Neural cell (in vitro differentiated cells): ENCODE data around the gene UBR2. TPM values are rescaled to one million over a fixed set of nuclear protein-coding genes. Genes with fewer than 3 reads are reported as not detected.
"Not testable (repeated sequence)": the region's sequence is repeated elsewhere in the genome, so short reads cannot be mapped to it uniquely, and the experiment has no call there.

Experiments used
- H2AFZ ChIP-seq: fragments of 200-600, 300-800 bp; sonication (generic), shearing (Covaris generic); 2 replicates; pipeline ENCODE4 v1.6.0; 2014; ENCODE audit warnings: low read depth, mild to moderate bottlenecking, antibody characterized with exemption, low read length, moderate library complexity
- H3F3A ChIP-seq: fragments of 200-600 bp; shearing (Covaris generic); 2 replicates; pipeline ENCODE4 v1.6.1; 2016; ENCODE audit warnings: mild to moderate bottlenecking, moderate library complexity, mixed read lengths, antibody characterized with exemption, low read length; ENCODE audit not compliant: insufficient read depth, poor library complexity, severe bottlenecking
- H3K27ac ChIP-seq: fragments of 200-600, 300-800 bp; sonication (generic), shearing (Covaris generic); 2 replicates; pipeline ENCODE4 v1.5.1; 2014; ENCODE audit warnings: mild to moderate bottlenecking, low read length, moderate library complexity
- H3K27me3 ChIP-seq: fragments of 300-800, 200-600 bp; sonication (generic), shearing (Covaris generic); 2 replicates; pipeline ENCODE4 v1.6.0; 2014; ENCODE audit warnings: mild to moderate bottlenecking, low read depth, low read length, moderate library complexity; ENCODE audit not compliant: insufficient read depth
- H3K36me3 ChIP-seq: fragments of 300-800, 200-600 bp; sonication (generic), shearing (Covaris generic); 2 replicates; pipeline ENCODE4 v1.5.1; 2014; ENCODE audit warnings: mild to moderate bottlenecking, antibody characterized with exemption, low read length, moderate library complexity; ENCODE audit not compliant: insufficient read depth
- H3K4me2 ChIP-seq: fragments of 300-800, 200-600 bp; sonication (generic), shearing (Covaris generic); 2 replicates; pipeline ENCODE4 v1.6.0; 2014; ENCODE audit warnings: mild to moderate bottlenecking, low read length
- H3K4me3 ChIP-seq: fragments of 300-800, 200-600 bp; sonication (generic), shearing (Covaris generic); 2 replicates; pipeline ENCODE4 v1.5.1; 2014; ENCODE audit warnings: mild to moderate bottlenecking, low read length, moderate library complexity
- H3K79me2 ChIP-seq: fragments of 200-600 bp; shearing (Covaris generic); replicated peaks from 2 replicates; pipeline ENCODE4 v1.6.0; 2014; ENCODE audit warnings: mild to moderate bottlenecking, low read length, moderate library complexity; ENCODE audit not compliant: insufficient read depth
- H3K9ac ChIP-seq: fragments of 300-800, 200-600 bp; sonication (generic), shearing (Covaris generic); 2 replicates; pipeline ENCODE4 v1.6.1; 2016; ENCODE audit warnings: mild to moderate bottlenecking, low read length, mixed read lengths
- H3K9me2 ChIP-seq: fragments of 200-600 bp; shearing (Covaris generic); 2 replicates; pipeline ENCODE4 v1.6.1; 2016; ENCODE audit warnings: mild to moderate bottlenecking, low read length, mixed read lengths; ENCODE audit not compliant: insufficient read depth
- H3K9me3 ChIP-seq: fragments of 200-600, 300-800 bp; sonication (generic), shearing (Covaris generic); 2 replicates; pipeline ENCODE4 v1.6.1; 2016; ENCODE audit warnings: mild to moderate bottlenecking, mixed run types, low read length, moderate library complexity, mixed read lengths
- H4K20me1 ChIP-seq: fragments of 200-600 bp; shearing (Covaris generic); 2 replicates; pipeline ENCODE4 v1.6.1; 2016; ENCODE audit warnings: mild to moderate bottlenecking, mixed run types; ENCODE audit not compliant: insufficient read depth
- CTCF ChIP-seq: fragments of 450-650 bp; IDR thresholded peaks from 2 replicates; pipeline ENCODE4 v1.5.1; 2014; ENCODE audit warnings: antibody characterized with exemption, mild to moderate bottlenecking, moderate library complexity; ENCODE audit not compliant: poor library complexity, severe bottlenecking
- EP300 ChIP-seq: fragments of 450-650 bp; conservative IDR thresholded peaks from 2 replicates; pipeline ENCODE4 v1.6.1; 2014; ENCODE audit warnings: antibody characterized with exemption, mild to moderate bottlenecking, moderate library complexity; ENCODE audit not compliant: poor library complexity, severe bottlenecking
- EZH2 ChIP-seq: fragments of 200-600, 300-800 bp; shearing (Covaris generic), sonication (generic); IDR thresholded peaks from 2 replicates; pipeline ENCODE4 v1.6.1; 2014; ENCODE audit warnings: antibody characterized with exemption, low read length, borderline replicate concordance, mild to moderate bottlenecking; ENCODE audit not compliant: insufficient read depth, poor library complexity, severe bottlenecking
- MXI1 ChIP-seq: fragments of 450-650 bp; conservative IDR thresholded peaks from 2 replicates; pipeline ENCODE4 v1.6.1; 2014; ENCODE audit warnings: antibody characterized with exemption, mild to moderate bottlenecking; ENCODE audit not compliant: poor library complexity, severe bottlenecking
- POLR2AphosphoS5 ChIP-seq: IDR thresholded peaks from 2 replicates; pipeline ENCODE4 v1.6.1; 2012
- RAD21 ChIP-seq: fragments of 450-650 bp; conservative IDR thresholded peaks from 2 replicates; pipeline ENCODE4 v1.6.1; 2014; ENCODE audit warnings: antibody characterized with exemption, mild to moderate bottlenecking, moderate library complexity
- REST ChIP-seq: IDR thresholded peaks from 2 replicates; pipeline ENCODE4 v1.6.1; 2012; ENCODE audit warnings: borderline replicate concordance
- SMC3 ChIP-seq: fragments of 450-650 bp; conservative IDR thresholded peaks from 2 replicates; pipeline ENCODE4 v1.6.1; 2014; ENCODE audit warnings: antibody characterized with exemption, mild to moderate bottlenecking, moderate library complexity; ENCODE audit not compliant: poor library complexity
- TAF1 ChIP-seq: IDR thresholded peaks from 2 replicates; pipeline ENCODE4 v1.6.1; 2012; ENCODE audit warnings: low read depth
- polyA plus RNA-seq: library from polyadenylated mRNA; depleted of rRNA; stranded (reverse); fragments of >200 nt; gene quantifications from 2 replicates; pipeline ENCODE4 v1.2.3, GENCODE V29; 2014

Gene UBR2
- polyA plus RNA-seq, 1 donor from 2014 or later, result 24.4 TPM

GRCh38 chr6:42599558-42599957 lies 35.7 kb downstream of the UBR2 start:
- Histone ChIP-seq H3F3A (no peaks in the 10 kb centered on the region), H3K27ac (no peak overlapping the region), H3K27me3 (no peaks in the 10 kb centered on the region), H3K9me2 (no peaks in the 10 kb centered on the region), H3K4me2 (no peak overlapping the region), H3K79me2 (peaks cover 5% of the 10 kb centered on the region), H3K9ac (no peak overlapping the region), H3K4me3 (no peak overlapping the region), H4K20me1 (no peaks in the 10 kb centered on the region), H3K36me3 (peaks cover 4% of the 10 kb centered on the region), H3K9me3 (no peaks in the 10 kb centered on the region), H2AFZ (no peak overlapping the region)
- TF ChIP-seq RAD21 (no peak), EZH2 (no peak), CTCF (no peak), TAF1 (no peak), EP300 (no peak)

- no peaks in the 10 kb centered on the region for H3K9me2 ChIP-seq
- no peak overlapping the region for H3K4me3 ChIP-seq
- no peaks in the 10 kb centered on the region for H3K9me3 ChIP-seq
- H3K27ac ChIP-seq, result no peak overlapping the region
- no peak overlapping the region for H3K4me2 ChIP-seq
- no peaks in the 10 kb centered on the region for H3K79me2 ChIP-seq
- no peak overlapping the region for H3K9ac ChIP-seq
- H3K27me3 ChIP-seq, result no peaks in the 10 kb centered on the region
- H2AFZ ChIP-seq, result no peak overlapping the region
- no peak for TF ChIP-seq EP300
- no peak for TF ChIP-seq SMC3
- no peak for TF ChIP-seq MXI1
- no peak for TF ChIP-seq POLR2AphosphoS5
- TF ChIP-seq RAD21, result no peak
- TF ChIP-seq REST, result no peak
- no peak for TF ChIP-seq EZH2
- no peak for TF ChIP-seq TAF1
- no peak for TF ChIP-seq CTCF
- no peaks in the 10 kb centered on the region for H3F3A ChIP-seq
- no peaks in the 10 kb centered on the region for H4K20me1 ChIP-seq
- peaks cover 4% of the 10 kb centered on the region for H3K36me3 ChIP-seq
Observed at GRCh38 chr6:42604150-42604549, 40.3 kb downstream of the UBR2 start.

GRCh38 chr6:42604699-42605098 lies 40.9 kb downstream of the UBR2 start:
- not testable (repeated sequence) for H3K4me2 ChIP-seq, H2AFZ ChIP-seq, H3K27ac ChIP-seq, H3F3A ChIP-seq, H3K9me3 ChIP-seq, H3K9ac ChIP-seq, H3K36me3 ChIP-seq, H3K4me3 ChIP-seq, H3K9me2 ChIP-seq, H3K79me2 ChIP-seq, H4K20me1 ChIP-seq, H3K27me3 ChIP-seq
